ENCODE data around the gene NSD2.

DNA sequence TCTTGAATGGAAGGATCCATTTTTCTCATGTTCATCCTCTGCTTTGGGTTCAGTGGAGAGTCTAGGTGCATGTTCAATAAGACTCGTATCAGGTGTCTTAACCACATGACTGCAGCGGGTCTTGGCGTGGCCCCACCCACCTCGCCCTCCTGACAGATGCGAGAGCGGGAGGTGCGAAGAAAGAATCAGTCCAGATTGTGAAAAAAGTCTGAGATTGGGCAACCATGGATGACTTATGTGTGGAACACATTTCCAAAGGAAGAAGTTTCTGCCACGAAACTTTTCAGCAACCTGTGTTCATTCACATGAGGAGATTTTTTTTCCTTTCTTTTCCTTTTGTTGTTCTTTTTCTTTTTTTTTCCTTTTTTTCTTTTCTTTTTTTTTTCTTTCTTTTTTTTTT is 66.8 kb downstream of the NSD2 start:
- no peak for TF ChIP-seq CTCF (IDR thresholded peaks at IDR 0.05)
- TF ChIP-seq POLR2A (IDR thresholded peaks at IDR 0.05): no peak
